T-helper 1 cell treated with Interleukin-12 subunit alpha and Interleukin-12 subunit beta and Interleukin-4 antibody, amounts not matched to agents 30 μg/mL and 1 μg/mL, for 36 hours (primary cell): ENCODE results near the gene STK33.

Experiments used
- H3K27ac Mint-ChIP-seq: one replicate; pipeline ENCODE4 v1.8.0; 2021; ENCODE audit warnings: mild to moderate bottlenecking, mixed read lengths
- H3K27me3 Mint-ChIP-seq: one replicate; pipeline ENCODE4 v1.8.0; 2021; ENCODE audit warnings: low read depth, mixed read lengths
- H3K36me3 Mint-ChIP-seq: one replicate; pipeline ENCODE4 v1.8.0; 2021; ENCODE audit warnings: low read depth, mixed read lengths
- H3K4me1 Mint-ChIP-seq: one replicate; pipeline ENCODE4 v1.8.0; 2021; ENCODE audit warnings: low read depth, mixed read lengths
- H3K4me3 Mint-ChIP-seq: one replicate; pipeline ENCODE4 v1.8.0; 2021; ENCODE audit warnings: mild to moderate bottlenecking, moderate library complexity, mixed read lengths
- H3K9me3 Mint-ChIP-seq: one replicate; pipeline ENCODE4 v1.8.0; 2021; ENCODE audit warnings: mixed read lengths

STK33 gene

DNA sequence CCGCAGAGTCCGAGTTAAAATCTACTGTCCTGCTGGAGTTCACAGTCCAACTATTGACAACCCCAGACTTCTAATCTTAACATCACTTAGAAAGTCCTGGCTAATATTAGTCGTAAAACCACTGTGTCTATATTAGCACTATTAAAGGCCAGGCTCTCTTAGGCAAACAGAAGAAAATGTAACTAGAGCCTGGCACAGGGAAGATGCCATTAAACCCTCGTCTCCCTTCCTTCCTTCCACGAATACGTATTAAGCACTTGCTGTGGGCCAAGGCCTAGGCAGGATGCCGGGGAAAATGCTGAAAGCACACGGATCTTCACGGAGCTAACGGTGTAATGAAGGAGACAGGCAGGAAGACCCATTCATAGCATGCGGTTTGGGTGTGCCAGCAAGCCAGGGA, 248.8 kb downstream of the STK33 start:
- peaks cover 2% of the 10 kb centered on the region for H3K4me1 Mint-ChIP-seq
- H3K4me3 Mint-ChIP-seq, result no peak overlapping the region
- H3K36me3 Mint-ChIP-seq, result no peaks in the 10 kb centered on the region
- no peak overlapping the region for H3K27ac Mint-ChIP-seq
- no peaks in the 10 kb centered on the region for H3K9me3 Mint-ChIP-seq
- no peaks in the 10 kb centered on the region for H3K27me3 Mint-ChIP-seq

DNA sequence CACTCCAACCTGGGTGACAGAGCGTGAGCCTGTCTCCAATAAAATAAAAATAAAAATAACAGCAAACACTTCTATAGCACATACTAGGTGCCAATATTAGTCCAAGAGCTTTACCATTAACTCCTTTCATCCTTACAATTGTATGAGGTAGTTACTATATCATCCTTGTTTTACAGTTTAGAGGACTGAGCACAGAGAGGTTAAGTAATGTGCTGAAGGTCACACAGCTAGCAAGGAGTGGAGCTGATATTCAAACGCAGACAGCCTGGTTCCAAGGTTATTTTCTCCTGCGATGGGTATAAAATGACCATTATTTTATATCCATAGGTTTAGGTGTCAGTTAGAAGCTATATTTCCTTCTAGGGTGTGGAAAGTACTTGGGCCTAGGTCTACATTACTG, 249.7 kb downstream of the STK33 start:
- Mint-ChIP-seq H3K4me1 (peaks cover 2% of the 10 kb centered on the region), H3K27ac (no peak overlapping the region), H3K27me3 (no peaks in the 10 kb centered on the region), H3K36me3 (no peaks in the 10 kb centered on the region), H3K4me3 (no peak overlapping the region), H3K9me3 (no peaks in the 10 kb centered on the region)

DNA sequence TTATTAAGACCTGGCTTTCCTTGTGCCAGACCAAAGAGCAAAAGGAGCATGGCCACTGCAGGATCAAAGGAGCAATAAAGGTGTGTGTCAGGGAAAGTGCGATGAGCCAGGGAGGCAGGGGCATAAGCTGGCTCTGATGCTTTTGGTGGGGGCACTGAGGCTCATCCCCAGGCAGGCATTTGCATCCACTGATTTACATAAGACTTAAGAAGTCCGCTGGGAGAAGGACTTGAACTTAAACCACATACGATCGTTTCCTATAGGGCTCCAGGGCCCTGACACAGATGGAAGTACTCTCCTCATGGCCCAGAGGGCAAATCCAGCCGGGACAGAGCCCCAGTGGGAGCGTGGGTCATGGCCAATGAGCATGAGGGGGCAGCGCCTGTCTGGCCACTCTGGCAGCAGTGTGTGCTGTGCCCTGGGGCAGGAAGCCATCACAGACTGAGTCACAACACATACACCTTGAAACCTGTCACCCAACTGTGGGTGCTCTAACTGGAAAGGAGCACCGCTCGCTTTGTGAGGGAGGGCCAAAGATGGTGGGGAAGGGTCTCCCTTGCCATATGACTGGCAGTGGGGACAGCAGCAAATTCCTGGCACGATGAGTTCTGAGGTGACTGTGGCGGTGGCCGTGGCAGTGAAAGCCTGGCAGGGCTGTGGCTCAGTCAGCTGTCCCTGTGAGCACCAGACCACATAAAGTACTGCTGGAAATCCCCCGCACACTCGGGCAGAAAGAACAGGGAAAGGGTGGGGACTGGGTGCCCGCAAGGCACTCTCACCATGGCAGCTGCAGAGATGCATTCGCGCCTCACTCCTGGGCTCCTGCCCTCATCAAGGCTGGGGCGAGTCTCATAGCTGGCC, 251.0 kb downstream of the STK33 start:
- Mint-ChIP-seq H3K9me3 (no peaks in the 10 kb centered on the region), H3K27me3 (no peaks in the 10 kb centered on the region), H3K4me3 (no peak overlapping the region), H3K27ac (no peak overlapping the region), H3K4me1 (peaks cover 4% of the 10 kb centered on the region), H3K36me3 (no peaks in the 10 kb centered on the region)

GRCh38 chr11:8341996-8342395, 252.0 kb downstream of the STK33 start:
- Mint-ChIP-seq H3K9me3 (no peaks in the 10 kb centered on the region), H3K4me1 (peaks cover 4% of the 10 kb centered on the region), H3K4me3 (no peak overlapping the region), H3K27ac (no peak overlapping the region), H3K27me3 (no peaks in the 10 kb centered on the region), H3K36me3 (no peaks in the 10 kb centered on the region)
